Smooth muscle cell (in vitro differentiated cells): ENCODE results near the gene SLC10A4. TPM values are rescaled to one million over a fixed set of nuclear protein-coding genes. Genes with fewer than 3 reads are reported as not detected.
A peak's percentile ranks its signal among the peaks of the same experiment; 100 is the strongest.
"Not testable (repeated sequence)": the region's sequence is repeated elsewhere in the genome, so short reads cannot be mapped to it uniquely, and the experiment has no call there.

Source experiments
- DNase-seq: peaks from one replicate; lab custom pipeline; 2025; ENCODE audit not compliant: unreplicated experiment; lab: John Stamatoyannopoulos, UW
- H2AFZ ChIP-seq: fragments of 200-600 bp; sonication (generic); 2 replicates; pipeline ENCODE4 v1.6.0; 2016; ENCODE audit warnings: antibody characterized with exemption, low read depth, mild to moderate bottlenecking
- H3F3A ChIP-seq: fragments of 200-600 bp; sonication (generic); 2 replicates; pipeline ENCODE4 v1.6.0; 2017; ENCODE audit warnings: antibody characterized with exemption, low read depth
- H3K27ac ChIP-seq: fragments of 200-600 bp; sonication (generic); 2 replicates; pipeline ENCODE4 v1.5.1; 2016; ENCODE audit warnings: low read depth, mild to moderate bottlenecking
- H3K27me3 ChIP-seq: fragments of 200-600 bp; sonication (generic); 2 replicates; pipeline ENCODE4 v1.6.1; 2016; ENCODE audit warnings: low read depth, mild to moderate bottlenecking
- H3K36me3 ChIP-seq: fragments of 200-600 bp; sonication (generic); 2 replicates; pipeline ENCODE4 v1.5.1; 2016; ENCODE audit warnings: low read depth
- H3K4me1 ChIP-seq: fragments of 200-600 bp; sonication (generic); 2 replicates; pipeline ENCODE4 v1.5.1; 2016; ENCODE audit warnings: low read depth
- H3K4me2 ChIP-seq: fragments of 200-600 bp; sonication (generic); 2 replicates; pipeline ENCODE4 v1.6.0; 2016; ENCODE audit warnings: mild to moderate bottlenecking
- H3K4me3 ChIP-seq: fragments of 200-600 bp; sonication (generic); 2 replicates; pipeline ENCODE4 v1.5.1; 2016; ENCODE audit warnings: mild to moderate bottlenecking
- H3K79me2 ChIP-seq: fragments of 200-600 bp; sonication (generic); 2 replicates; pipeline ENCODE4 v1.6.0; 2016; ENCODE audit warnings: low read depth, mild to moderate bottlenecking
- H3K9ac ChIP-seq: fragments of 200-600 bp; sonication (generic); 2 replicates; pipeline ENCODE4 v1.6.0; 2016; ENCODE audit warnings: low read depth
- H3K9me3 ChIP-seq: fragments of 200-600 bp; sonication (generic); replicated peaks from 2 replicates; pipeline ENCODE4 v1.5.1; 2016; ENCODE audit warnings: low read depth
- H4K20me1 ChIP-seq: fragments of 200-600 bp; sonication (generic); 2 replicates; pipeline ENCODE4 v1.6.0; 2016; ENCODE audit warnings: low read depth
- WGBS: methylation state at CpG from one replicate; pipeline ENCODE4 v1.1.7; 2016; ENCODE audit warnings: low lambda C conversion rate; 5-methylcytosine and 5-hydroxymethylcytosine counted together
- polyA plus RNA-seq: library from polyadenylated mRNA; unstranded; fragments of >200 nt; fragmentation: Nextera tagmentation; extraction: Ambion mirVana; gene quantifications from 2 replicates; pipeline ENCODE4 v1.2.1, GENCODE V29; 2016
- total RNA-seq: library from RNA; depleted of rRNA; stranded (reverse); fragments of >200 nt; gene quantifications from 2 replicates; pipeline ENCODE4 v1.2.3, GENCODE V29; 2014
- TF ChIP-seq, protein P1 (sequence below): fragments of 200-600 bp; sonication (generic); IDR thresholded peaks from 2 replicates; pipeline ENCODE4 v1.5.1; 2017; ENCODE audit warnings: borderline replicate concordance, mild to moderate bottlenecking, antibody characterized with exemption; ENCODE audit not compliant: insufficient read depth, poor library complexity, severe bottlenecking

SLC10A4 gene, protein sequence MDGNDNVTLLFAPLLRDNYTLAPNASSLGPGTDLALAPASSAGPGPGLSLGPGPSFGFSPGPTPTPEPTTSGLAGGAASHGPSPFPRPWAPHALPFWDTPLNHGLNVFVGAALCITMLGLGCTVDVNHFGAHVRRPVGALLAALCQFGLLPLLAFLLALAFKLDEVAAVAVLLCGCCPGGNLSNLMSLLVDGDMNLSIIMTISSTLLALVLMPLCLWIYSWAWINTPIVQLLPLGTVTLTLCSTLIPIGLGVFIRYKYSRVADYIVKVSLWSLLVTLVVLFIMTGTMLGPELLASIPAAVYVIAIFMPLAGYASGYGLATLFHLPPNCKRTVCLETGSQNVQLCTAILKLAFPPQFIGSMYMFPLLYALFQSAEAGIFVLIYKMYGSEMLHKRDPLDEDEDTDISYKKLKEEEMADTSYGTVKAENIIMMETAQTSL
- 0.67 TPM in 1 of 2 replicates, not detected in the other for total RNA-seq
- polyA plus RNA-seq, result 0.08 TPM in 1 of 2 replicates, not detected in the other

DNA sequence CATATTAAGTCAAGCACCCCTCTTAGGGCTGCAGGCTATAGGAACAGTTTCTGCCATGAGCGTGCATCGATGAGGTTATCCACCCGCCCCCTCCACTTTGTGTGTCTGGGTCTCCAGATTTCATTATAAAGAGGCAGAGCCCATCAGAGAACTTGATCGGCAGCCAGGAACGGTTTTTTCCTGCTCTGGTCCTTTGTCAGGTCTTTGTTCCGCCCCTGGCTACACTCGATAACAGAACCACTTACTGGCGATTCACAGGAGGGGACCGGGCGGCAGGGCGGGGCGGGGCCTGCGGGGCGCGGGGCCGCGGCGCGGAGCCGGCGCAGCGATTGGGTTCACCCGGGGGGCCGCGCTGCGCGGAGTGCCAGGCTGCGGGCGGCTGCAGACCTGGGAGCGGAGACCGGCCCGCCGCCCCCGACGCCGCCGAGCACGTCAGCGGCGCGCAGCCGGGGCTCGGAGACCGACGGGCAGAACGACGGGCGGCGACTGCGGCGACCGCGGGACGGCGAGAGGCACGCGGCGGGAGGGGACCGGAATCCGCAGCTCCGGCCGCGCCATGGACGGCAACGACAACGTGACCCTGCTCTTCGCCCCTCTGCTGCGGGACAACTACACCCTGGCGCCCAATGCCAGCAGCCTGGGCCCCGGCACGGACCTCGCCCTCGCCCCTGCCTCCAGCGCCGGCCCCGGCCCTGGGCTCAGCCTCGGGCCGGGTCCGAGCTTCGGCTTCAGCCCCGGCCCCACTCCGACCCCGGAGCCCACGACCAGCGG, at the start of gene SLC10A4:
Gene SLC10A4 (plus strand): TSS at position 338 of the 771 bp plus-strand sequence. CDS start 219 bp downstream, at position 557.
- 5% methylated on average over 48 of the region's 85 CpGs for WGBS
- Histone ChIP-seq H3F3A (no peaks in the 10 kb centered on the region), H3K4me2 (peak within 1 kb of the TSS; percentile 84), H3K9me3 (no peaks in the 10 kb centered on the region), H3K27ac (no peak within 1 kb of the TSS), H3K36me3 (no peaks in the 10 kb centered on the region), H3K4me3 (peak within 1 kb of the TSS; percentile 42), H3K9ac (no peak within 1 kb of the TSS), H3K4me1 (no peaks in the 10 kb centered on the region), H3K27me3 (peaks cover 95% of the 10 kb centered on the region), H2AFZ (no peak within 1 kb of the TSS), H4K20me1 (no peaks in the 10 kb centered on the region), H3K79me2 (no peaks in the 10 kb centered on the region)
- TF ChIP-seq, protein P1, sequence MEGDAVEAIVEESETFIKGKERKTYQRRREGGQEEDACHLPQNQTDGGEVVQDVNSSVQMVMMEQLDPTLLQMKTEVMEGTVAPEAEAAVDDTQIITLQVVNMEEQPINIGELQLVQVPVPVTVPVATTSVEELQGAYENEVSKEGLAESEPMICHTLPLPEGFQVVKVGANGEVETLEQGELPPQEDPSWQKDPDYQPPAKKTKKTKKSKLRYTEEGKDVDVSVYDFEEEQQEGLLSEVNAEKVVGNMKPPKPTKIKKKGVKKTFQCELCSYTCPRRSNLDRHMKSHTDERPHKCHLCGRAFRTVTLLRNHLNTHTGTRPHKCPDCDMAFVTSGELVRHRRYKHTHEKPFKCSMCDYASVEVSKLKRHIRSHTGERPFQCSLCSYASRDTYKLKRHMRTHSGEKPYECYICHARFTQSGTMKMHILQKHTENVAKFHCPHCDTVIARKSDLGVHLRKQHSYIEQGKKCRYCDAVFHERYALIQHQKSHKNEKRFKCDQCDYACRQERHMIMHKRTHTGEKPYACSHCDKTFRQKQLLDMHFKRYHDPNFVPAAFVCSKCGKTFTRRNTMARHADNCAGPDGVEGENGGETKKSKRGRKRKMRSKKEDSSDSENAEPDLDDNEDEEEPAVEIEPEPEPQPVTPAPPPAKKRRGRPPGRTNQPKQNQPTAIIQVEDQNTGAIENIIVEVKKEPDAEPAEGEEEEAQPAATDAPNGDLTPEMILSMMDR, result no peak
- DNase-seq, result no peak

DNA sequence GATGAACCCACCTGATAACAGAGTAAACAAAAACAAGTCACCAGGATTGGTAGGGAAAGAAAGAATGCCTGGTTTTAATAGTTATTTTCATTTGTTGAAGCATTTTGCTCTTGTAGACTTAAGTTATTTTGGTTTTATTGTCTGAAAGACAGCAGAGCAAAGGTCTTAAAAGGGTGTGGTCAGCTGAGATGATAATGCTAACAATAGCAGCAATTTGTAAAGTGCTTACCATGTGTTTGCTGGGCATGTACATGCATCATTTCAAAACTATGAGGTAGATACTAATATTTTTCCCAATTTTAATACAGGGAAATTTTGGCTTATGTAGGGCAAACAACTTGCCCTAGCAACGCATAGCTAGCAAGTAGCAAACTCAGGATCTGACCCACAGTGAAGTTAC, 46.8 kb upstream of the SLC10A4 start:
- 91% methylated on average over 1 of the region's 1 CpG for WGBS

DNA sequence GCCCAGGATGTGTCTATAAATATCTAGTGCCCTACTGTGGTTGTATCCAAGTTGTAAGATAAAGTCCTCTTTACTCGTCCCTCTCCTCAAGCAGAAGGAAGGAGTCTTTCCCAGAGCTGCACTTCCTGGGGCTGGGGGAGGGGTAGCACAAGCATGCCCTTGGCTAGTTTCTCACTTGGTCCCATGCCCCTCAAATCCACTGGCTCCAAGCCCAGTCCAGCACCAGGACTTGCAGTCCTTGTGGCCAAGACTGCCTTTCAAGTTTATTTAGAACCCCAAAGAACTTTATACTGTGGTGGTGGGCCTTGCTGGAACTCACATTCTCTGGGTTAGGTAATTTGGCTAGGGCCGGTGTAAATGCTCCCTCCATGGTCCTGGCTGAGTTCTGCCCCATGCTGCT, 43.2 kb upstream of the SLC10A4 start:
- H3K9ac ChIP-seq, result no peak overlapping the region
- no peaks in the 10 kb centered on the region for H3K4me1 ChIP-seq
- no peak overlapping the region for H2AFZ ChIP-seq
- H3K27me3 ChIP-seq, result no peaks in the 10 kb centered on the region
- H4K20me1 ChIP-seq, result no peaks in the 10 kb centered on the region
- 69% methylated on average over 2 of the region's 2 CpGs for WGBS
- no peak overlapping the region for H3K4me2 ChIP-seq
- no peaks in the 10 kb centered on the region for H3K79me2 ChIP-seq
- no peaks in the 10 kb centered on the region for H3K9me3 ChIP-seq
- H3K4me3 ChIP-seq, result no peak overlapping the region
- no peak for DNase-seq
- TF ChIP-seq, protein P1, result no peak
- H3F3A ChIP-seq, result no peaks in the 10 kb centered on the region
- H3K27ac ChIP-seq, result no peak overlapping the region
- H3K36me3 ChIP-seq, result no peaks in the 10 kb centered on the region

More for the DNA sequence above, 46.8 kb upstream of the SLC10A4 start:
- Histone ChIP-seq H3K36me3 (no peaks in the 10 kb centered on the region), H4K20me1 (no peaks in the 10 kb centered on the region), H3K4me3 (no peak overlapping the region), H3K4me2 (no peak overlapping the region), H3K9ac (no peak overlapping the region), H3F3A (no peaks in the 10 kb centered on the region), H3K27ac (no peak overlapping the region), H3K4me1 (no peaks in the 10 kb centered on the region), H3K79me2 (no peaks in the 10 kb centered on the region), H3K27me3 (no peaks in the 10 kb centered on the region), H3K9me3 (no peaks in the 10 kb centered on the region), H2AFZ (no peak overlapping the region)
- TF ChIP-seq, protein P1, result no peak
- no peak for DNase-seq

DNA sequence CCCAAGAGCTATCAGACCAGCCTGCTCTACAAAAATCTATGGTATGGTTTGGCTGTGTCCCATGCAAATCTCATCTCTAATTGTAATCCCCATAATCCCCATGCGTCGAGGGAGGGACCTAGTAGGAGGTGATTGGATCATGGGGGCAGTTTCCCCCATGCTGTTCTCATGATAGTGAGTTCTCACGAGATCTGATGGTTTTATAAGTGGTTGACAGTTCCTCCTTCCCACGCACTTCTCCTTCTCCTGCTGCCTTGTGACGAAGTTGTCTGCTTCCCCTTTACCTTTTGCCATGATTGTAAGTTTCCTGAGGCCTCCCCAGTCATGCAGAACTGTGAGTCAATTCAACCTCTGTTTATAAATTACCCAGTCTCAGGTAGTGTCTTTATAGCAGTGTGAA, 42.2 kb upstream of the SLC10A4 start:
- H3K4me2 ChIP-seq, DNase-seq, H3F3A ChIP-seq, H2AFZ ChIP-seq, H3K4me1 ChIP-seq, H3K79me2 ChIP-seq, H3K4me3 ChIP-seq, H3K27ac ChIP-seq, H3K36me3 ChIP-seq, H4K20me1 ChIP-seq, H3K27me3 ChIP-seq, H3K9ac ChIP-seq, H3K9me3 ChIP-seq: not testable (repeated sequence)
- WGBS, result 79% methylated on average over 5 of the region's 5 CpGs
